ENCODE data around the gene SLC4A9.

DNA sequence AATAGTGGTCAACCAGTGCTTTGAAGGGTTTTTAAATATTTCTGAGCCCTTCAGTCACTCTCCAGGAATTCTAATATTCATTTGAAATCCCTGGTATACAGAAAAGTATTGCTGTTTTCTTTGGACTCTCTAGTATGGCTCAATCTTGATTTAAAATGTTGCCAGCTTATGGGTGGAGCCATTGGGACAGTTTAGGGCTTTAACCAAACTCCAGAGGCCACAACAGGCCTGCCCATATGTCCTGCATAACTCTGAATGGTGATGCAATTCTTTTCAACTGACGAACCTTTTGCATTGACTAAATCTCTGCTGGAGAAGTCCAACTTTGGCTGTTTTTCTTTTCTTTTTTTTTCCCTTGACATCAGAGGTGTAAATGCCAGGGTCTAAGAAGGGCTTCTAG is 31.3 kb downstream of the SLC4A9 start:
- TF ChIP-seq, protein P1, sequence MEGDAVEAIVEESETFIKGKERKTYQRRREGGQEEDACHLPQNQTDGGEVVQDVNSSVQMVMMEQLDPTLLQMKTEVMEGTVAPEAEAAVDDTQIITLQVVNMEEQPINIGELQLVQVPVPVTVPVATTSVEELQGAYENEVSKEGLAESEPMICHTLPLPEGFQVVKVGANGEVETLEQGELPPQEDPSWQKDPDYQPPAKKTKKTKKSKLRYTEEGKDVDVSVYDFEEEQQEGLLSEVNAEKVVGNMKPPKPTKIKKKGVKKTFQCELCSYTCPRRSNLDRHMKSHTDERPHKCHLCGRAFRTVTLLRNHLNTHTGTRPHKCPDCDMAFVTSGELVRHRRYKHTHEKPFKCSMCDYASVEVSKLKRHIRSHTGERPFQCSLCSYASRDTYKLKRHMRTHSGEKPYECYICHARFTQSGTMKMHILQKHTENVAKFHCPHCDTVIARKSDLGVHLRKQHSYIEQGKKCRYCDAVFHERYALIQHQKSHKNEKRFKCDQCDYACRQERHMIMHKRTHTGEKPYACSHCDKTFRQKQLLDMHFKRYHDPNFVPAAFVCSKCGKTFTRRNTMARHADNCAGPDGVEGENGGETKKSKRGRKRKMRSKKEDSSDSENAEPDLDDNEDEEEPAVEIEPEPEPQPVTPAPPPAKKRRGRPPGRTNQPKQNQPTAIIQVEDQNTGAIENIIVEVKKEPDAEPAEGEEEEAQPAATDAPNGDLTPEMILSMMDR (IDR thresholded peaks at IDR 0.05), result no peak
- no peak for TF ChIP-seq POLR2A (IDR thresholded peaks at IDR 0.05)
